GM23338 (cell line): ENCODE data around the gene CLDN1. TPM values are rescaled to one million over a fixed set of nuclear protein-coding genes. Genes with fewer than 3 reads are reported as not detected.

ENCODE experiments used
- ATAC-seq: fragments of 200-7000 bp; cut with Tn5 transposase; 3 replicates; pipeline ENCODE4 v1.9.1; 2020
- DNase-seq: peaks from one replicate; pipeline ENCODE4 v3.0.0-alpha.2; 2015; ENCODE audit warnings: low spot score
- H2AFZ ChIP-seq: fragments of 200-600 bp; sonication (generic); 2 replicates; pipeline ENCODE4 v1.8.0; 2016; ENCODE audit warnings: antibody characterized with exemption, mild to moderate bottlenecking, moderate library complexity
- H3F3A ChIP-seq: fragments of 200-600 bp; sonication (generic); replicated peaks from 2 replicates; pipeline ENCODE4 v1.8.0; 2017; ENCODE audit warnings: antibody characterized with exemption, mixed run types, low read depth
- H3K27ac ChIP-seq: fragments of 200-600 bp; sonication (generic); 2 replicates; pipeline ENCODE4 v1.6.1; 2016; ENCODE audit warnings: low read depth
- H3K27me3 ChIP-seq: fragments of 200-600 bp; sonication (generic); 2 replicates; pipeline ENCODE4 v1.8.0; 2016; ENCODE audit warnings: mild to moderate bottlenecking, mixed run types, moderate library complexity; ENCODE audit not compliant: insufficient read depth
- H3K36me3 ChIP-seq: fragments of 200-600 bp; sonication (generic); 2 replicates; pipeline ENCODE4 v1.8.0; 2016; ENCODE audit warnings: mild to moderate bottlenecking; ENCODE audit not compliant: insufficient read depth
- H3K4me1 ChIP-seq: fragments of 200-600 bp; sonication (generic); 2 replicates; pipeline ENCODE4 v1.8.0; 2016; ENCODE audit warnings: mild to moderate bottlenecking, moderate library complexity; ENCODE audit not compliant: insufficient read depth
- H3K4me2 ChIP-seq: fragments of 200-600 bp; sonication (generic); 2 replicates; pipeline ENCODE4 v1.7.1; 2017; ENCODE audit warnings: mixed run types
- H3K4me3 ChIP-seq: fragments of 200-600 bp; sonication (generic); 2 replicates; pipeline ENCODE4 v1.6.1; 2016; ENCODE audit warnings: mixed run types
- H3K79me2 ChIP-seq: fragments of 200-600 bp; sonication (generic); replicated peaks from 2 replicates; pipeline ENCODE4 v1.8.0; 2017; ENCODE audit warnings: mild to moderate bottlenecking; ENCODE audit not compliant: insufficient read depth
- H3K9me2 ChIP-seq: fragments of 200-600 bp; sonication (generic); 2 replicates; pipeline ENCODE4 v1.8.0; 2017; ENCODE audit not compliant: insufficient read depth
- H4K20me1 ChIP-seq: fragments of 200-600 bp; sonication (generic); replicated peaks from 2 replicates; pipeline ENCODE4 v1.8.0; 2017; ENCODE audit warnings: mild to moderate bottlenecking; ENCODE audit not compliant: insufficient read depth
- H3K27ac Mint-ChIP-seq: 2 replicates; pipeline ENCODE4 v1.8.0; 2020; ENCODE audit warnings: inconsistent platforms, mild to moderate bottlenecking, moderate library complexity, mixed read lengths
- H3K27me3 Mint-ChIP-seq: 3 replicates; pipeline ENCODE4 v1.8.0; 2022; ENCODE audit warnings: low read depth, mild to moderate bottlenecking, moderate library complexity, mixed read lengths, inconsistent platforms; ENCODE audit not compliant: insufficient read depth, poor library complexity
- H3K36me3 Mint-ChIP-seq: 3 replicates; pipeline ENCODE4 v1.8.0; 2021; ENCODE audit warnings: low read depth, mild to moderate bottlenecking, inconsistent platforms, moderate library complexity, mixed read lengths
- H3K4me1 Mint-ChIP-seq: 3 replicates; pipeline ENCODE4 v1.8.0; 2020; ENCODE audit warnings: mild to moderate bottlenecking, inconsistent platforms, mixed read lengths
- H3K4me3 Mint-ChIP-seq: 3 replicates; pipeline ENCODE4 v1.8.0; 2021; ENCODE audit warnings: moderate library complexity, mild to moderate bottlenecking, inconsistent platforms, mixed read lengths
- H3K9me3 Mint-ChIP-seq: 3 replicates; pipeline ENCODE4 v1.8.0; 2020; ENCODE audit warnings: moderate library complexity, mild to moderate bottlenecking, inconsistent platforms, mixed read lengths
- CREB1 ChIP-seq: fragments of 250-450 bp; sonication (Bioruptor Pico); IDR thresholded peaks from 2 replicates; pipeline ENCODE4 v1.5.0; 2020; ENCODE audit warnings: low read depth, mild to moderate bottlenecking, moderate library complexity
- EZH2 ChIP-seq: fragments of 200-600 bp; sonication (generic); IDR thresholded peaks from one replicate; pipeline ENCODE4 v1.8.0; 2017; ENCODE audit warnings: antibody characterized with exemption, mild to moderate bottlenecking, low read depth; ENCODE audit not compliant: unreplicated experiment
- EZH2phosphoT487 ChIP-seq: fragments of 200-600 bp; sonication (generic); IDR thresholded peaks from one replicate; pipeline ENCODE4 v1.8.1; 2018; ENCODE audit warnings: antibody characterized with exemption; ENCODE audit not compliant: unreplicated experiment
- JUNB ChIP-seq: IDR thresholded peaks from one replicate; pipeline ENCODE4 v1.6.1; 2016; ENCODE audit warnings: antibody characterized with exemption; ENCODE audit not compliant: unreplicated experiment
- NANOG ChIP-seq: IDR thresholded peaks from 2 replicates; pipeline ENCODE4 v1.6.1; 2016; ENCODE audit warnings: antibody characterized with exemption, borderline replicate concordance
- POLR2AphosphoS5 ChIP-seq: IDR thresholded peaks from 2 replicates; pipeline ENCODE4 v1.6.1; 2016; ENCODE audit warnings: antibody characterized with exemption, low read depth
- STAT1 ChIP-seq: IDR thresholded peaks from one replicate; pipeline ENCODE4 v1.6.1; 2016; ENCODE audit warnings: antibody characterized with exemption; ENCODE audit not compliant: unreplicated experiment
- ZNF114 ChIP-seq: fragments of 250-450 bp; sonication (Bioruptor Pico); IDR thresholded peaks from 2 replicates; pipeline ENCODE4 v1.5.0; 2020; ENCODE audit warnings: mild to moderate bottlenecking, moderate library complexity
- ZNF331 ChIP-seq: fragments of 250-450 bp; sonication (Bioruptor Pico); IDR thresholded peaks from 2 replicates; pipeline ENCODE4 v1.5.0; 2020; ENCODE audit warnings: low read depth, mild to moderate bottlenecking, moderate library complexity
- polyA plus RNA-seq: library from polyadenylated mRNA; unstranded; fragments of >200 nt; fragmentation: Nextera tagmentation; extraction: Ambion mirVana; gene quantifications from 2 replicates; pipeline ENCODE4 v1.2.1, GENCODE V29; 2016
- total RNA-seq: library from RNA; depleted of rRNA; stranded (reverse); fragments of >200 nt; shearing (Covaris generic); gene quantifications from 2 replicates; pipeline ENCODE4 v1.2.3, GENCODE V29; 2014
- TF ChIP-seq, protein P1 (sequence below): fragments of 250-450 bp; sonication (Bioruptor Pico); IDR thresholded peaks from 2 replicates; pipeline ENCODE4 v1.5.0; 2020; ENCODE audit warnings: mild to moderate bottlenecking, moderate library complexity
- TF ChIP-seq, protein P2 (sequence below): IDR thresholded peaks from 2 replicates; pipeline ENCODE4 v1.6.1; 2016; ENCODE audit warnings: antibody characterized with exemption
- TF ChIP-seq, protein P3 (sequence below): IDR thresholded peaks from one replicate; pipeline ENCODE4 v1.6.1; 2018; ENCODE audit warnings: antibody characterized with exemption; ENCODE audit not compliant: unreplicated experiment

CLDN1 gene
- total and polyA plus RNA-seq, 2 experiments from 2014 or later: 2.5 to 4.6 TPM

DNA sequence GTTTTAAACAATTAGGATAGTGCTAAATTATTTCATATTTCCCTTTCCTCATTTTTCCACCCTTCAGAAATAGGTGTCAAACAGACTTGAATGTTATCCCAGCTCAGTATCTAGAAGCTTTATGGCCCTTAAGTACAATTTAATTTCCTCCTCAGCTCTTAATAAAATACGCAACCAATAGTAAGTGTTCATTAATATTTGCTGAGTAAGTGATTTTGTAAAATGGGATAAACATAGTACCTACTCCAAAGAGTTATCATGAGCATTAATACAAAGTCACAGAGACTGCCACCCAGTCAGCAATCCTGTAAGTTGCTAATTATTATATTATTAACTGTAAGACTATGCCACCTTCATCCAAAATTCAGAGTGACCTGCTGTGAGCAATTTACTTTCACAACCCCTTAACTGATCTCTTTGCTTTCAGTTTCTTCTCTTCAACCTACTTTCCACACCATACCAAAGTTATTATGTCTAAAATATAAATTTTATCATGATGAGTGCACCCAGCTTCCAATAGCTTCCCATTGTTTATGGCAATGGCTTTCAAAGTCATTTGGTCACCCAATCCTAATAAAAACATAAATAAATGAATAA is 30.7 kb upstream of the CLDN1 start:
- no peak for ATAC-seq

DNA sequence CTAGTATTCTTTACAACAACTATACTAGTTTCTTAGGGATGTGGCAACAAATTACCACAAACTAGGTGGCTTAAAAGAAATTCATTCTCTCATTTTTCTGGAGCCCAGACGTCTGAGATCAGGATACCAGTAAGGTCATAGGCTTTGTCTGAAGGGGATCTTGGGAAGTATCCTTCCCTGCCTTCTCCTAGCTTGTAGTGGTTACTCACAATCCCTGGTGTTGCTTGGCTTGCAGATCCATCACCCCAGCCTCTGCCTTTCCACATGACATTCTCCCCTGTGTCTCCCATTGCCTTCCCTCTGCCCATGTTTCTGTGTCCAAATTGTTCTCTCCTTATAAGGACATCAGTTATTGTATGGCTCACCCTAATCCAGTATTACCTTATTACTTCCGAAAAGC is 24.3 kb upstream of the CLDN1 start:
- H3K4me3 ChIP-seq: no peak overlapping the region
- no peak overlapping the region for H3K4me3 Mint-ChIP-seq
- H3K79me2 ChIP-seq: no peaks in the 10 kb centered on the region
- peaks cover 3% of the 10 kb centered on the region; the same call in 1 of the 2 replicates for H3K9me2 ChIP-seq
- H3F3A ChIP-seq: no peaks in the 10 kb centered on the region
- no peaks in the 10 kb centered on the region for H3K36me3 Mint-ChIP-seq
- no peaks in the 10 kb centered on the region for H4K20me1 ChIP-seq
- no peak overlapping the region for H3K4me2 ChIP-seq
- H3K27ac ChIP-seq: no peak overlapping the region
- no peak for DNase-seq
- no peak overlapping the region for H2AFZ ChIP-seq
- peaks cover 7% of the 10 kb centered on the region; the same call in 2 of the 3 replicates for H3K4me1 Mint-ChIP-seq
- no peak overlapping the region for H3K27ac Mint-ChIP-seq
- 0 out of 2 replicates have a peak, but pooled peaks cover 3% of the 10 kb centered on the region for H3K4me1 ChIP-seq
- H3K27me3 Mint-ChIP-seq: peaks cover 3% of the 10 kb centered on the region
- no peak for ATAC-seq
- no peaks in the 10 kb centered on the region for H3K36me3 ChIP-seq
- peaks cover 6% of the 10 kb centered on the region; the same call in 1 of the 3 replicates for H3K9me3 Mint-ChIP-seq
- H3K27me3 ChIP-seq: no peaks in the 10 kb centered on the region
- TF ChIP-seq POLR2AphosphoS5 (no peak), EZH2 (no peak), CREB1 (CRISPR knock-in tag) (no peak), EZH2phosphoT487 (no peak), JUNB (no peak)
- TF ChIP-seq, protein P1, sequence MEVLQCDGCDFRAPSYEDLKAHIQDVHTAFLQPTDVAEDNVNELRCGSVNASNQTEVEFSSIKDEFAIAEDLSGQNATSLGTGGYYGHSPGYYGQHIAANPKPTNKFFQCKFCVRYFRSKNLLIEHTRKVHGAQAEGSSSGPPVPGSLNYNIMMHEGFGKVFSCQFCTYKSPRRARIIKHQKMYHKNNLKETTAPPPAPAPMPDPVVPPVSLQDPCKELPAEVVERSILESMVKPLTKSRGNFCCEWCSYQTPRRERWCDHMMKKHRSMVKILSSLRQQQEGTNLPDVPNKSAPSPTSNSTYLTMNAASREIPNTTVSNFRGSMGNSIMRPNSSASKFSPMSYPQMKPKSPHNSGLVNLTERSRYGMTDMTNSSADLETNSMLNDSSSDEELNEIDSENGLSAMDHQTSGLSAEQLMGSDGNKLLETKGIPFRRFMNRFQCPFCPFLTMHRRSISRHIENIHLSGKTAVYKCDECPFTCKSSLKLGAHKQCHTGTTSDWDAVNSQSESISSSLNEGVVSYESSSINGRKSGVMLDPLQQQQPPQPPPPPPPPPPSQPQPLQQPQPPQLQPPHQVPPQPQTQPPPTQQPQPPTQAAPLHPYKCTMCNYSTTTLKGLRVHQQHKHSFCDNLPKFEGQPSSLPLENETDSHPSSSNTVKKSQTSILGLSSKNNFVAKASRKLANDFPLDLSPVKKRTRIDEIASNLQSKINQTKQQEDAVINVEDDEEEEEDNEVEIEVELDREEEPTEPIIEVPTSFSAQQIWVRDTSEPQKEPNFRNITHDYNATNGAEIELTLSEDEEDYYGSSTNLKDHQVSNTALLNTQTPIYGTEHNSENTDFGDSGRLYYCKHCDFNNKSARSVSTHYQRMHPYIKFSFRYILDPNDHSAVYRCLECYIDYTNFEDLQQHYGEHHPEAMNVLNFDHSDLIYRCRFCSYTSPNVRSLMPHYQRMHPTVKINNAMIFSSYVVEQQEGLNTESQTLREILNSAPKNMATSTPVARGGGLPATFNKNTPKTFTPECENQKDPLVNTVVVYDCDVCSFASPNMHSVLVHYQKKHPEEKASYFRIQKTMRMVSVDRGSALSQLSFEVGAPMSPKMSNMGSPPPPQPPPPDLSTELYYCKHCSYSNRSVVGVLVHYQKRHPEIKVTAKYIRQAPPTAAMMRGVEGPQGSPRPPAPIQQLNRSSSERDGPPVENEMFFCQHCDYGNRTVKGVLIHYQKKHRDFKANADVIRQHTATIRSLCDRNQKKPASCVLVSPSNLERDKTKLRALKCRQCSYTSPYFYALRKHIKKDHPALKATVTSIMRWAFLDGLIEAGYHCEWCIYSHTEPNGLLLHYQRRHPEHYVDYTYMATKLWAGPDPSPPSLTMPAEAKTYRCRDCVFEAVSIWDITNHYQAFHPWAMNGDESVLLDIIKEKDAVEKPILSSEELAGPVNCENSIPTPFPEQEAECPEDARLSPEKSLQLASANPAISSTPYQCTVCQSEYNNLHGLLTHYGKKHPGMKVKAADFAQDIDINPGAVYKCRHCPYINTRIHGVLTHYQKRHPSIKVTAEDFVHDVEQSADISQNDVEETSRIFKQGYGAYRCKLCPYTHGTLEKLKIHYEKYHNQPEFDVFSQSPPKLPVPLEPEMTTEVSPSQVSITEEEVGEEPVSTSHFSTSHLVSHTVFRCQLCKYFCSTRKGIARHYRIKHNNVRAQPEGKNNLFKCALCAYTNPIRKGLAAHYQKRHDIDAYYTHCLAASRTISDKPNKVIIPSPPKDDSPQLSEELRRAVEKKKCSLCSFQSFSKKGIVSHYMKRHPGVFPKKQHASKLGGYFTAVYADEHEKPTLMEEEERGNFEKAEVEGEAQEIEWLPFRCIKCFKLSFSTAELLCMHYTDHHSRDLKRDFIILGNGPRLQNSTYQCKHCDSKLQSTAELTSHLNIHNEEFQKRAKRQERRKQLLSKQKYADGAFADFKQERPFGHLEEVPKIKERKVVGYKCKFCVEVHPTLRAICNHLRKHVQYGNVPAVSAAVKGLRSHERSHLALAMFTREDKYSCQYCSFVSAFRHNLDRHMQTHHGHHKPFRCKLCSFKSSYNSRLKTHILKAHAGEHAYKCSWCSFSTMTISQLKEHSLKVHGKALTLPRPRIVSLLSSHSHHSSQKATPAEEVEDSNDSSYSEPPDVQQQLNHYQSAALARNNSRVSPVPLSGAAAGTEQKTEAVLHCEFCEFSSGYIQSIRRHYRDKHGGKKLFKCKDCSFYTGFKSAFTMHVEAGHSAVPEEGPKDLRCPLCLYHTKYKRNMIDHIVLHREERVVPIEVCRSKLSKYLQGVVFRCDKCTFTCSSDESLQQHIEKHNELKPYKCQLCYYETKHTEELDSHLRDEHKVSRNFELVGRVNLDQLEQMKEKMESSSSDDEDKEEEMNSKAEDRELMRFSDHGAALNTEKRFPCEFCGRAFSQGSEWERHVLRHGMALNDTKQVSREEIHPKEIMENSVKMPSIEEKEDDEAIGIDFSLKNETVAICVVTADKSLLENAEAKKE: no peak
- TF ChIP-seq, protein P2, sequence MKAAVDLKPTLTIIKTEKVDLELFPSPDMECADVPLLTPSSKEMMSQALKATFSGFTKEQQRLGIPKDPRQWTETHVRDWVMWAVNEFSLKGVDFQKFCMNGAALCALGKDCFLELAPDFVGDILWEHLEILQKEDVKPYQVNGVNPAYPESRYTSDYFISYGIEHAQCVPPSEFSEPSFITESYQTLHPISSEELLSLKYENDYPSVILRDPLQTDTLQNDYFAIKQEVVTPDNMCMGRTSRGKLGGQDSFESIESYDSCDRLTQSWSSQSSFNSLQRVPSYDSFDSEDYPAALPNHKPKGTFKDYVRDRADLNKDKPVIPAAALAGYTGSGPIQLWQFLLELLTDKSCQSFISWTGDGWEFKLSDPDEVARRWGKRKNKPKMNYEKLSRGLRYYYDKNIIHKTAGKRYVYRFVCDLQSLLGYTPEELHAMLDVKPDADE: no peak
- TF ChIP-seq, protein P3, sequence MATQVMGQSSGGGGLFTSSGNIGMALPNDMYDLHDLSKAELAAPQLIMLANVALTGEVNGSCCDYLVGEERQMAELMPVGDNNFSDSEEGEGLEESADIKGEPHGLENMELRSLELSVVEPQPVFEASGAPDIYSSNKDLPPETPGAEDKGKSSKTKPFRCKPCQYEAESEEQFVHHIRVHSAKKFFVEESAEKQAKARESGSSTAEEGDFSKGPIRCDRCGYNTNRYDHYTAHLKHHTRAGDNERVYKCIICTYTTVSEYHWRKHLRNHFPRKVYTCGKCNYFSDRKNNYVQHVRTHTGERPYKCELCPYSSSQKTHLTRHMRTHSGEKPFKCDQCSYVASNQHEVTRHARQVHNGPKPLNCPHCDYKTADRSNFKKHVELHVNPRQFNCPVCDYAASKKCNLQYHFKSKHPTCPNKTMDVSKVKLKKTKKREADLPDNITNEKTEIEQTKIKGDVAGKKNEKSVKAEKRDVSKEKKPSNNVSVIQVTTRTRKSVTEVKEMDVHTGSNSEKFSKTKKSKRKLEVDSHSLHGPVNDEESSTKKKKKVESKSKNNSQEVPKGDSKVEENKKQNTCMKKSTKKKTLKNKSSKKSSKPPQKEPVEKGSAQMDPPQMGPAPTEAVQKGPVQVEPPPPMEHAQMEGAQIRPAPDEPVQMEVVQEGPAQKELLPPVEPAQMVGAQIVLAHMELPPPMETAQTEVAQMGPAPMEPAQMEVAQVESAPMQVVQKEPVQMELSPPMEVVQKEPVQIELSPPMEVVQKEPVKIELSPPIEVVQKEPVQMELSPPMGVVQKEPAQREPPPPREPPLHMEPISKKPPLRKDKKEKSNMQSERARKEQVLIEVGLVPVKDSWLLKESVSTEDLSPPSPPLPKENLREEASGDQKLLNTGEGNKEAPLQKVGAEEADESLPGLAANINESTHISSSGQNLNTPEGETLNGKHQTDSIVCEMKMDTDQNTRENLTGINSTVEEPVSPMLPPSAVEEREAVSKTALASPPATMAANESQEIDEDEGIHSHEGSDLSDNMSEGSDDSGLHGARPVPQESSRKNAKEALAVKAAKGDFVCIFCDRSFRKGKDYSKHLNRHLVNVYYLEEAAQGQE: no peak

More for the DNA sequence above, 30.7 kb upstream of the CLDN1 start:
- no peaks in the 10 kb centered on the region for H3K36me3 Mint-ChIP-seq
- no peak overlapping the region for H3K4me3 Mint-ChIP-seq
- H3K4me3 ChIP-seq: no peak overlapping the region
- H3K9me3 Mint-ChIP-seq: no peaks in the 10 kb centered on the region
- H3K79me2 ChIP-seq: no peaks in the 10 kb centered on the region
- H3K27me3 Mint-ChIP-seq: no peaks in the 10 kb centered on the region
- H3K4me1 Mint-ChIP-seq: peaks cover 19% of the 10 kb centered on the region
- H2AFZ ChIP-seq: no peak overlapping the region
- H3K36me3 ChIP-seq: no peaks in the 10 kb centered on the region
- no peaks in the 10 kb centered on the region for H3K27me3 ChIP-seq
- H3K27ac ChIP-seq: no peak overlapping the region
- no peaks in the 10 kb centered on the region for H3F3A ChIP-seq
- peaks cover 3% of the 10 kb centered on the region; the same call in 1 of the 2 replicates for H3K9me2 ChIP-seq
- H3K4me1 ChIP-seq: peaks cover 14% of the 10 kb centered on the region; the same call in 1 of the 2 replicates
- H3K4me2 ChIP-seq: no peak overlapping the region
- no peaks in the 10 kb centered on the region for H4K20me1 ChIP-seq
- H3K27ac Mint-ChIP-seq: peak overlapping the region; percentile 47; the same call in 1 of the 2 replicates
- DNase-seq: no peak
- TF ChIP-seq JUNB (no peak), ZNF114 (CRISPR knock-in tag) (no peak), EZH2 (no peak), CREB1 (CRISPR knock-in tag) (no peak), STAT1 (no peak), NANOG (no peak), POLR2AphosphoS5 (no peak), ZNF331 (no peak), EZH2phosphoT487 (no peak)
